ENCODE results near the gene RECK. TPM values are rescaled to one million over a fixed set of nuclear protein-coding genes. Genes with fewer than 3 reads are reported as not detected.

RECK gene
- total and polyA plus RNA-seq, 2 experiments from 2014 or later, result 127 to 165 TPM

- WGBS, 2 experiments (ENCODE audit: low coverage in 1 of 2, low lambda C conversion rate in 2 of 2, missing lambda C conversion rate in 2 of 2), result 84 to 87% methylated on average over 11 of the region's 11 CpGs
- TF ChIP-seq EZH2 (IDR thresholded peaks at IDR 0.05; ENCODE audit: insufficient read depth, poor library complexity, severe bottlenecking), result no peak
- TF ChIP-seq EZH2phosphoT487 (IDR thresholded peaks at IDR 0.05; ENCODE audit: insufficient read depth, low read depth), result no peak
- Histone ChIP-seq H3K9me2 (ENCODE audit: insufficient read depth) (no peaks in the 10 kb centered on the region), H4K20me1 (ENCODE audit: insufficient read depth) (no peaks in the 10 kb centered on the region), H3K27ac (no peak overlapping the region), H2AFZ (no peak overlapping the region), H3K9ac (no peak overlapping the region), H3K79me2 (ENCODE audit: insufficient read depth) (peaks cover 53% of the 10 kb centered on the region), H3K9me3 (ENCODE audit: low read depth) (no peaks in the 10 kb centered on the region), H3K27me3 (replicated peaks; ENCODE audit: insufficient read depth) (no peaks in the 10 kb centered on the region), H3K36me3 (ENCODE audit: low read depth) (no peaks in the 10 kb centered on the region), H3K4me3 (no peak overlapping the region), H3F3A (ENCODE audit: insufficient read depth) (no peaks in the 10 kb centered on the region), H3K4me2 (ENCODE audit: unreplicated experiment) (no peak overlapping the region), H3K4me1 (ENCODE audit: insufficient read depth) (0 out of 2 replicates have a peak, but pooled peaks cover 6% of the 10 kb centered on the region)
- in situ Hi-C loops (cut with MboI), result no loop called here
- DNase-seq, result no peak
These were observed 103.7 kb downstream of the RECK start for GRCh38 chr9:36140086-36141084.

GRCh38 chr9:36141288-36141687 is 104.6 kb downstream of the RECK start:
- in situ Hi-C loops (cut with MboI), result no loop called here
- 51 to 54% methylated on average over 4 of the region's 4 CpGs for WGBS, 2 experiments (ENCODE audit: low coverage in 1 of 2, low lambda C conversion rate in 2 of 2, missing lambda C conversion rate in 2 of 2)

GRCh38 chr9:36141761-36142160 is 105.0 kb downstream of the RECK start:
- Histone ChIP-seq H3K9me2 (ENCODE audit: insufficient read depth) (no peaks in the 10 kb centered on the region), H3K4me2 (ENCODE audit: unreplicated experiment) (no peak overlapping the region), H3K4me1 (ENCODE audit: insufficient read depth) (0 out of 2 replicates have a peak, but pooled peaks cover 6% of the 10 kb centered on the region), H3K9me3 (ENCODE audit: low read depth) (no peaks in the 10 kb centered on the region), H3K4me3 (no peak overlapping the region), H3K36me3 (ENCODE audit: low read depth) (no peaks in the 10 kb centered on the region), H3K79me2 (ENCODE audit: insufficient read depth) (peaks cover 53% of the 10 kb centered on the region), H2AFZ (no peak overlapping the region), H3K27me3 (replicated peaks; ENCODE audit: insufficient read depth) (no peaks in the 10 kb centered on the region), H3K27ac (no peak overlapping the region), H3F3A (ENCODE audit: insufficient read depth) (no peaks in the 10 kb centered on the region), H4K20me1 (ENCODE audit: insufficient read depth) (no peaks in the 10 kb centered on the region), H3K9ac (no peak overlapping the region)
- TF ChIP-seq EZH2 (IDR thresholded peaks at IDR 0.05; ENCODE audit: insufficient read depth, poor library complexity, severe bottlenecking) (no peak), EZH2phosphoT487 (IDR thresholded peaks at IDR 0.05; ENCODE audit: insufficient read depth, low read depth) (no peak)
- WGBS, 2 experiments (ENCODE audit: low coverage in 1 of 2, low lambda C conversion rate in 2 of 2, missing lambda C conversion rate in 2 of 2), result 97 to 100% methylated on average over 7 of the region's 7 CpGs
- DNase-seq, result no peak
- in situ Hi-C loops (cut with MboI), result no loop called here

More at GRCh38 chr9:36141288-36141687, 104.6 kb downstream of the RECK start:
- Histone ChIP-seq H3K36me3 (ENCODE audit: low read depth) (no peaks in the 10 kb centered on the region), H3K9me2 (ENCODE audit: insufficient read depth) (no peaks in the 10 kb centered on the region), H3K9me3 (ENCODE audit: low read depth) (no peaks in the 10 kb centered on the region), H3K27me3 (replicated peaks; ENCODE audit: insufficient read depth) (no peaks in the 10 kb centered on the region), H3K27ac (no peak overlapping the region), H3K4me2 (ENCODE audit: unreplicated experiment) (no peak overlapping the region), H3K4me3 (no peak overlapping the region), H2AFZ (no peak overlapping the region), H3K9ac (no peak overlapping the region), H4K20me1 (ENCODE audit: insufficient read depth) (no peaks in the 10 kb centered on the region), H3K79me2 (ENCODE audit: insufficient read depth) (peaks cover 53% of the 10 kb centered on the region), H3K4me1 (ENCODE audit: insufficient read depth) (0 out of 2 replicates have a peak, but pooled peaks cover 6% of the 10 kb centered on the region), H3F3A (ENCODE audit: insufficient read depth) (no peaks in the 10 kb centered on the region)
- TF ChIP-seq EZH2phosphoT487 (IDR thresholded peaks at IDR 0.05; ENCODE audit: insufficient read depth, low read depth), result no peak
- TF ChIP-seq EZH2 (IDR thresholded peaks at IDR 0.05; ENCODE audit: insufficient read depth, poor library complexity, severe bottlenecking), result no peak
- DNase-seq, result peak; percentile 66

- no peak overlapping the region for H3K9ac ChIP-seq
- DNase-seq, result peak; percentile 13
- no peak overlapping the region for H3K4me2 ChIP-seq (ENCODE audit: unreplicated experiment)
- H3K9me2 ChIP-seq (ENCODE audit: insufficient read depth), result no peaks in the 10 kb centered on the region
- H2AFZ ChIP-seq, result no peak overlapping the region
- H3K27ac ChIP-seq, result no peak overlapping the region
- peaks cover 45% of the 10 kb centered on the region for H3K79me2 ChIP-seq (ENCODE audit: insufficient read depth)
- WGBS, 2 experiments (ENCODE audit: low coverage in 1 of 2, low lambda C conversion rate in 2 of 2, missing lambda C conversion rate in 2 of 2), result 48% methylated on average over 12 of the region's 12 CpGs
- no peaks in the 10 kb centered on the region for H3K27me3 ChIP-seq (replicated peaks; ENCODE audit: insufficient read depth)
- H3K9me3 ChIP-seq (ENCODE audit: low read depth), result no peaks in the 10 kb centered on the region
- H3K4me1 ChIP-seq (ENCODE audit: insufficient read depth), result no peaks in the 10 kb centered on the region
- no peaks in the 10 kb centered on the region for H4K20me1 ChIP-seq (ENCODE audit: insufficient read depth)
- H3K36me3 ChIP-seq (ENCODE audit: low read depth), result no peaks in the 10 kb centered on the region
- TF ChIP-seq EZH2 (IDR thresholded peaks at IDR 0.05; ENCODE audit: insufficient read depth, poor library complexity, severe bottlenecking) (no peak), EZH2phosphoT487 (IDR thresholded peaks at IDR 0.05; ENCODE audit: insufficient read depth, low read depth) (no peak)
- peaks cover 6% of the 10 kb centered on the region; the same call in 1 of the 2 replicates for H3F3A ChIP-seq (ENCODE audit: insufficient read depth)
- in situ Hi-C loops (cut with MboI), result no loop called here
- H3K4me3 ChIP-seq, result no peak overlapping the region
These were observed 106.0 kb downstream of the RECK start for GRCh38 chr9:36142510-36143244.
